ENCODE data around the gene TTLL10. TPM values are rescaled to one million over a fixed set of nuclear protein-coding genes. Genes with fewer than 3 reads are reported as not detected.

TTLL10 gene
- polyA plus RNA-seq, 1 donor from 2014 or later: not detected

DNA sequence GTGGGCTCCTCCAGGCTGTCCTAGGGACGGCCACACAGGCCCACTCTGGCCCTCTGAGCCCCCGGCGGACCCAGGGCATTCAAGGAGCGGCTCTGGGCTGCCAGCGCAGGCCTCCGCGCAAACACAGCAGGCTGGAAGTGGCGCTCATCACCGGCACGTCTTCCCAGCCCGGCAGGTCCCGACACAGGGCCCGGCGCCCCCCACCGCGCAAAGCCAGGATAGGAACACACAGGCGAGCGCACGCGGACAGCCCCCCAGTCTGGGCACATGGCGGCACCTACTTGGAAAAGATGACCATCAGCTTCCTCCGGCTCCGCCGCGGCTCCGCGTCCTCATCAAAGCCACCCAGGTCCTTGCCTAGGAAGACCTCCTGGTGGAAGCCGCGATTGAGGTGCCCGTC is 54.5 kb downstream of the TTLL10 start:
- H3K27ac ChIP-seq (ENCODE audit: low read length): no peak overlapping the region
- no peaks in the 10 kb centered on the region for H4K20me1 ChIP-seq (ENCODE audit: insufficient read depth)
- no peak overlapping the region for H3K9ac ChIP-seq (ENCODE audit: low read length)
- H3K9me2 ChIP-seq (ENCODE audit: insufficient read depth, low read length): no peaks in the 10 kb centered on the region
- no peaks in the 10 kb centered on the region for H3K27me3 ChIP-seq (ENCODE audit: insufficient read depth, low read depth, low read length)
- H3F3A ChIP-seq (ENCODE audit: insufficient read depth, low read length, poor library complexity, severe bottlenecking): no peaks in the 10 kb centered on the region
- peaks cover 24% of the 10 kb centered on the region for H3K79me2 ChIP-seq (replicated peaks; ENCODE audit: insufficient read depth, low read length)
- H3K36me3 ChIP-seq (ENCODE audit: insufficient read depth, low read length): no peaks in the 10 kb centered on the region
- no peak overlapping the region for H2AFZ ChIP-seq (ENCODE audit: low read depth, low read length)
- no peak overlapping the region for H3K4me2 ChIP-seq (ENCODE audit: low read length)
- no peaks in the 10 kb centered on the region for H3K9me3 ChIP-seq (ENCODE audit: low read length)
- TF ChIP-seq EP300 (conservative IDR thresholded peaks at IDR 0.05; ENCODE audit: poor library complexity, severe bottlenecking) (no peak), MXI1 (conservative IDR thresholded peaks at IDR 0.05; ENCODE audit: poor library complexity, severe bottlenecking) (no peak), RAD21 (conservative IDR thresholded peaks at IDR 0.05) (no peak), EZH2 (IDR thresholded peaks at IDR 0.05; ENCODE audit: borderline replicate concordance, insufficient read depth, low read length, poor library complexity, severe bottlenecking) (no peak)
- TF ChIP-seq, protein P1, sequence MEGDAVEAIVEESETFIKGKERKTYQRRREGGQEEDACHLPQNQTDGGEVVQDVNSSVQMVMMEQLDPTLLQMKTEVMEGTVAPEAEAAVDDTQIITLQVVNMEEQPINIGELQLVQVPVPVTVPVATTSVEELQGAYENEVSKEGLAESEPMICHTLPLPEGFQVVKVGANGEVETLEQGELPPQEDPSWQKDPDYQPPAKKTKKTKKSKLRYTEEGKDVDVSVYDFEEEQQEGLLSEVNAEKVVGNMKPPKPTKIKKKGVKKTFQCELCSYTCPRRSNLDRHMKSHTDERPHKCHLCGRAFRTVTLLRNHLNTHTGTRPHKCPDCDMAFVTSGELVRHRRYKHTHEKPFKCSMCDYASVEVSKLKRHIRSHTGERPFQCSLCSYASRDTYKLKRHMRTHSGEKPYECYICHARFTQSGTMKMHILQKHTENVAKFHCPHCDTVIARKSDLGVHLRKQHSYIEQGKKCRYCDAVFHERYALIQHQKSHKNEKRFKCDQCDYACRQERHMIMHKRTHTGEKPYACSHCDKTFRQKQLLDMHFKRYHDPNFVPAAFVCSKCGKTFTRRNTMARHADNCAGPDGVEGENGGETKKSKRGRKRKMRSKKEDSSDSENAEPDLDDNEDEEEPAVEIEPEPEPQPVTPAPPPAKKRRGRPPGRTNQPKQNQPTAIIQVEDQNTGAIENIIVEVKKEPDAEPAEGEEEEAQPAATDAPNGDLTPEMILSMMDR (IDR thresholded peaks at IDR 0.05; ENCODE audit: poor library complexity, severe bottlenecking): no peak
- H3K4me3 ChIP-seq (ENCODE audit: low read length): no peak overlapping the region

DNA sequence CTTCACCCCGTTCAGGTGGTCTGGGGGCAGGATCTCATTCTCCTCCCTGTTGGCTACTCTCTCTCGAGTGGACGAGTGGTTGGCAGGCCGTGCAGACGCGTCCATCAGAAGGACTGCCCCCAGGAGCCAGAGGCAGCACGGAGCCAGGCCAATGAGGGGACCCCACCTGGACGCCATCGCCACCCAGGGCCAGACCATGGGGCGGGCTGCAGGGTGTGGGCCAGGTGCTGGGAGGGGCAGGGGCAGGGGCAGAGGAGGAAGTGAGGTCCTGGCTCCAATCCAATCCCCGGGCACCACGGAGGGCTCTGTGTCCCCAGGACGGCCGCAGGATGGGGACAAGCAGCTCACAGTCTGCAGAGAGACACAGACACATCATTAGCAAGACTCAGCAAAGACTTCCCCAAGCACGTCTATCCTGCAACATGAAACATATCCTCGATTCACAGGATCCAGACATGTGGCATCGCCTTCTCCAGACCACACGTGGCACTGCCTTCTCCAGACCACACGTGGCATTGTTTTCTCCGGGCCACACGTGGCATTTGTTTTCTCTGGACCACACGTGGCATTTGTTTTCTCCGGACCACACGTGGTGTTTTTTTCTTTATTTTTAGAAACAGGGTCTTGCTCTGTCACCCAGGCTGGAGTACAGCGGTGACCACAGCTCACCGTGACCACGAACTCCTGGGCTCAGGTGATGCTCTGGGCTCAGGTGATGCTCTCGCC is 55.1 kb downstream of the TTLL10 start:
- Histone ChIP-seq H3K9ac (ENCODE audit: low read length) (no peak overlapping the region), H4K20me1 (ENCODE audit: insufficient read depth) (no peaks in the 10 kb centered on the region), H3K27ac (ENCODE audit: low read length) (no peak overlapping the region), H3K79me2 (replicated peaks; ENCODE audit: insufficient read depth, low read length) (peaks cover 24% of the 10 kb centered on the region), H3F3A (ENCODE audit: insufficient read depth, low read length, poor library complexity, severe bottlenecking) (no peaks in the 10 kb centered on the region), H3K9me2 (ENCODE audit: insufficient read depth, low read length) (no peaks in the 10 kb centered on the region), H3K4me2 (ENCODE audit: low read length) (no peak overlapping the region), H2AFZ (ENCODE audit: low read depth, low read length) (no peak overlapping the region), H3K4me3 (ENCODE audit: low read length) (no peak overlapping the region), H3K36me3 (ENCODE audit: insufficient read depth, low read length) (no peaks in the 10 kb centered on the region), H3K27me3 (ENCODE audit: insufficient read depth, low read depth, low read length) (no peaks in the 10 kb centered on the region), H3K9me3 (ENCODE audit: low read length) (no peaks in the 10 kb centered on the region)
- TF ChIP-seq EZH2 (IDR thresholded peaks at IDR 0.05; ENCODE audit: borderline replicate concordance, insufficient read depth, low read length, poor library complexity, severe bottlenecking) (no peak), EP300 (conservative IDR thresholded peaks at IDR 0.05; ENCODE audit: poor library complexity, severe bottlenecking) (no peak)
- TF ChIP-seq, protein P2, sequence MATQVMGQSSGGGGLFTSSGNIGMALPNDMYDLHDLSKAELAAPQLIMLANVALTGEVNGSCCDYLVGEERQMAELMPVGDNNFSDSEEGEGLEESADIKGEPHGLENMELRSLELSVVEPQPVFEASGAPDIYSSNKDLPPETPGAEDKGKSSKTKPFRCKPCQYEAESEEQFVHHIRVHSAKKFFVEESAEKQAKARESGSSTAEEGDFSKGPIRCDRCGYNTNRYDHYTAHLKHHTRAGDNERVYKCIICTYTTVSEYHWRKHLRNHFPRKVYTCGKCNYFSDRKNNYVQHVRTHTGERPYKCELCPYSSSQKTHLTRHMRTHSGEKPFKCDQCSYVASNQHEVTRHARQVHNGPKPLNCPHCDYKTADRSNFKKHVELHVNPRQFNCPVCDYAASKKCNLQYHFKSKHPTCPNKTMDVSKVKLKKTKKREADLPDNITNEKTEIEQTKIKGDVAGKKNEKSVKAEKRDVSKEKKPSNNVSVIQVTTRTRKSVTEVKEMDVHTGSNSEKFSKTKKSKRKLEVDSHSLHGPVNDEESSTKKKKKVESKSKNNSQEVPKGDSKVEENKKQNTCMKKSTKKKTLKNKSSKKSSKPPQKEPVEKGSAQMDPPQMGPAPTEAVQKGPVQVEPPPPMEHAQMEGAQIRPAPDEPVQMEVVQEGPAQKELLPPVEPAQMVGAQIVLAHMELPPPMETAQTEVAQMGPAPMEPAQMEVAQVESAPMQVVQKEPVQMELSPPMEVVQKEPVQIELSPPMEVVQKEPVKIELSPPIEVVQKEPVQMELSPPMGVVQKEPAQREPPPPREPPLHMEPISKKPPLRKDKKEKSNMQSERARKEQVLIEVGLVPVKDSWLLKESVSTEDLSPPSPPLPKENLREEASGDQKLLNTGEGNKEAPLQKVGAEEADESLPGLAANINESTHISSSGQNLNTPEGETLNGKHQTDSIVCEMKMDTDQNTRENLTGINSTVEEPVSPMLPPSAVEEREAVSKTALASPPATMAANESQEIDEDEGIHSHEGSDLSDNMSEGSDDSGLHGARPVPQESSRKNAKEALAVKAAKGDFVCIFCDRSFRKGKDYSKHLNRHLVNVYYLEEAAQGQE (IDR thresholded peaks at IDR 0.05; ENCODE audit: borderline replicate concordance): no peak

DNA sequence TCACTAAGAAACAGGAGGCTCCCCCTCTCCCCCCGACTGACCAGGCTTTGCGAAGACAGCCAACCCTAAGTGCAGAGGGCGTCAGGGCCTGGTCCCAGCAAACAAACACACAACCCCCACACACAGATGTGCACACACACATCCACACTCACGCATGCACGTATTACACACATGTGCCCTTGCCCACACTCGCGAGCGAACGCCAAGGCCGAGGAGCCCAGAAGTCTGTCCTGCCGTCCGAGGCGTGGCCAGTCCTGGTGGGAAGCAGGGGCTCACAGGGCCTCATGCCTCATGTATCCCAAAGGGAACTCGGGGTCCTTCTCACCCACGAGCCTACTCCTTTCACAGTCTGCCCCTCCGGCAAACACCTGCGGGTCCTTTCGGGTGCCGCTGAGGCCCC is 56.1 kb downstream of the TTLL10 start:
- peaks cover 24% of the 10 kb centered on the region for H3K79me2 ChIP-seq (replicated peaks; ENCODE audit: insufficient read depth, low read length)
- TF ChIP-seq EP300 (conservative IDR thresholded peaks at IDR 0.05; ENCODE audit: poor library complexity, severe bottlenecking) (no peak), EZH2 (IDR thresholded peaks at IDR 0.05; ENCODE audit: borderline replicate concordance, insufficient read depth, low read length, poor library complexity, severe bottlenecking) (no peak), TAF1 (IDR thresholded peaks at IDR 0.05; ENCODE audit: low read depth) (no peak), RAD21 (conservative IDR thresholded peaks at IDR 0.05) (no peak), SMC3 (conservative IDR thresholded peaks at IDR 0.05; ENCODE audit: poor library complexity) (no peak), POLR2AphosphoS5 (IDR thresholded peaks at IDR 0.05) (no peak), MXI1 (conservative IDR thresholded peaks at IDR 0.05; ENCODE audit: poor library complexity, severe bottlenecking) (no peak)
- TF ChIP-seq, protein P1 (IDR thresholded peaks at IDR 0.05; ENCODE audit: poor library complexity, severe bottlenecking): no peak
- TF ChIP-seq, protein P2 (IDR thresholded peaks at IDR 0.05; ENCODE audit: borderline replicate concordance): no peak
- no peaks in the 10 kb centered on the region for H3K27me3 ChIP-seq (ENCODE audit: insufficient read depth, low read depth, low read length)
- H4K20me1 ChIP-seq (ENCODE audit: insufficient read depth): no peaks in the 10 kb centered on the region
- no peak overlapping the region for H3K9ac ChIP-seq (ENCODE audit: low read length)
- H3K27ac ChIP-seq (ENCODE audit: low read length): no peak overlapping the region
- no peaks in the 10 kb centered on the region for H3F3A ChIP-seq (ENCODE audit: insufficient read depth, low read length, poor library complexity, severe bottlenecking)
- no peak overlapping the region for H2AFZ ChIP-seq (ENCODE audit: low read depth, low read length)
- no peaks in the 10 kb centered on the region for H3K9me2 ChIP-seq (ENCODE audit: insufficient read depth, low read length)
- no peak overlapping the region for H3K4me2 ChIP-seq (ENCODE audit: low read length)
- H3K9me3 ChIP-seq (ENCODE audit: low read length): no peaks in the 10 kb centered on the region
- H3K4me3 ChIP-seq (ENCODE audit: low read length): peak overlapping the region; percentile 94
- H3K36me3 ChIP-seq (ENCODE audit: insufficient read depth, low read length): no peaks in the 10 kb centered on the region
